GM21737 (cell line): Measurements from ENCODE around the gene ITGAE.
"Not testable (repeated sequence)": the region's sequence is repeated elsewhere in the genome, so short reads cannot be mapped to it uniquely, and the experiment has no call there.

ENCODE experiments used
- ATAC-seq: cut with Tn5 transposase; IDR thresholded peaks from one replicate; pipeline ENCODE4 v1.9.1; 2021; ENCODE audit warnings: mild to moderate bottlenecking, moderate library complexity; ENCODE audit not compliant: unreplicated experiment

ITGAE gene

DNA sequence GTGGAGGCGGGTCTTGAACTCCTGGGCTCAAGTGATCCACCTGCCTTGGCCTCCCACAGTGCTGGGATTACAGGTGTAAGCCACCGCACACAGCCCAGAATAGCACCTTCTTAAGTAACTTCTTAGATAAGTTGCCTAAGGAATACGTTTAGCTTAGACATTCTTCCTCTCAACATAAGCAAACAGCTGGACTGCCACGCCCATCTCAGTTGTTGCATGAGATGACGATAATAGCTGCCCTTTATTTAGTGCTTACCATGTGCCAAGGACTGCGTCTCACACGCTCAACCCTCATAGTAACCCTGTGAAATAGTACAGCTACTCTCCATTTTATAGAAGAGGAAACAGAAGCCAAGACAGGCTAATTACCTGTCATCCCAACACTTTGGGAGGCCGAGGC is 65.5 kb downstream of the ITGAE start:
- no peak for ATAC-seq

GRCh38 chr17:3734911-3735276 is 66.1 kb downstream of the ITGAE start:
- not testable (repeated sequence) for ATAC-seq

GRCh38 chr17:3732210-3732621 is 68.8 kb downstream of the ITGAE start:
- ATAC-seq, result no peak

GRCh38 chr17:3730881-3731429 is 70.0 kb downstream of the ITGAE start:
- ATAC-seq, result no peak

GRCh38 chr17:3729881-3730280 is 71.1 kb downstream of the ITGAE start:
- ATAC-seq, result no peak

DNA sequence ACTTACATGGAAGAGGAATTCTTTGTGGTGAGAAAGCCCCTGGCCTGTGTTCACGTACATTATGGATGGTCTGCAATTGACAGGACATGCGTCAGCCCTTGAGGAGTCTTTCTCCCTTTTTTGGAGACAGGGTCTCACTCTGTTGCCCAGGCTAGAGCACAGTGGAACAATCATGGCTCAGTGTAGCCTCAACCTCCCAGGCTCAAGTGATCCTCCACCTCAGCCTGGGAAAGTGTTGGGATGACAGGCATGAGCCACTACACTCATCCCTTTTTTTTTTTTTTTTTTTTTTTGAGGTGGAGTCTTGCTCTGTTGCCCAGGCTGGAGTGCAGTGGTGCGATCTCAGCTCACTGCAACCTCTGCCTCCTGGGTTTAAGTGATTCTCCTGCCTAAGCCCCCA is 72.9 kb downstream of the ITGAE start:
- ATAC-seq, result not testable (repeated sequence)

GRCh38 chr17:3727041-3727440 is 73.9 kb downstream of the ITGAE start:
- no peak for ATAC-seq

DNA sequence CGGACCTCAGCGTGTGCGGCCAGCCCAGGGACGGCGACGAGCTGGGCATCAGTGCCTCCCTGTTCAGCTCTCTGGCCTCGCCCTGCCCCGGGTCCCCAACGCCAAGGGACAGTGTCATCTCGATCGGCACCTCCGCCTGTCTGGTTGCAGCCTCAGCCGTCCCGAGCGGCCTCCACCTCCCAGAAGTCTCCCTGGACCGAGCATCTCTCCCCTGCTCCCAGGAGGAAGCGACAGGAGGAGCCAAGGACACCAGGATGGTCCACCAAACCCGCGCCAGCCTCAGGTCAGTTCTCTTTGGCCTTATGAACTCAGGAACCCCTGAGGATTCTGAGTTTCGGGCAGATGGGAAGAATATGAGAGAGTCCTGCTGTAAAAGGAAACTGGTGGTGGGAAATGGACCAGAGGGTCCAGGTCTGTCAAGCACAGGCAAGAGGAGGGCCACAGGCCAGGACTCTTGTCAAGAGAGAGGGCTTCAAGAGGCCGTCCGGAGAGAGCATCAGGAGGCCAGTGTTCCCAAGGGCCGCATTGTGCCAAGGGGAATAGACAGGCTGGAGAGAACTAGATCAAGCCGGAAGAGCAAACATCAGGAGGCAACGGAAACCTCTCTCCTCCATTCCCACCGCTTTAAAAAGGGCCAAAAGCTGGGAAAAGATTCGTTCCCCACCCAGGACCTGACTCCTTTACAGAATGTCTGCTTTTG is 76.5 kb downstream of the ITGAE start:
- ATAC-seq, result no peak

DNA sequence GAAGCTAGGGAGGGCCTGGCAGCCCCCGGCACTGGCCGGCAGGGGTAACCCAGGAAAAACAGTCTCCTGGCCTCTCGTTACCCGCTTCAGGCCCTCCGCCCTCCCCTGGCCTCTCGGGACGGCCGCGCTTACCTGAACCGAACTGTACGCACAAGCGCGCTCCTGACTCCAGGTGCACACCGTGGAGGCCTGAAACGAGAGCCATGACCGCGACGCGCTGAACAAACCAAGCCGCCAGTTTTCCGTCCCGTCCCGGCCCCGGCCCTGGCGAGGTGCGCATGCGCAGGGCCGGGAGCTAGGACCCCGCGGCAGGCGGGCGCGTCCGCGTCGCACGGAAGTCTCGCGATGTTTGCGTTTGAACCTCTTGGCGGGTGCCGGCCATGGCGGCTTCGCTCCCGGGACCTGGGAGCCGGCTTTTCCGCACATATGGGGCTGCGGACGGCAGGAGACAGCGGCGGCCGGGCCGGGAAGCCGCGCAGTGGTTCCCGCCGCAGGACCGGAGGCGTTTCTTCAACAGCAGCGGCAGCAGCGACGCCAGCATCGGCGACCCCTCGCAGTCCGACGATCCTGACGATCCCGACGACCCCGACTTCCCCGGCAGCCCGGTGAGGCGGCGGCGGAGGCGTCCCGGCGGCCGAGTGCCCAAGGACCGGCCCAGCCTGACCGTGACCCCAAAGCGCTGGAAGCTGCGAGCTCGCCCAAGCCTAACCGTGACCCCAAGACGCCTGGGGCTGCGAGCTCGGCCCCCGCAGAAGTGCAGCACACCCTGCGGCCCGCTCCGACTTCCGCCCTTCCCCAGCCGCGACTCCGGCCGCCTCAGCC is 77.2 kb downstream of the ITGAE start, which contains the start of gene HASPIN:
Gene HASPIN, plus strand, starts transcription at position 348 of the 822 bp plus-strand sequence. Its CDS starts 33 bp downstream, at position 381.
- ATAC-seq, result peak; percentile 70

- ATAC-seq, result no peak
Observed at GRCh38 chr17:3723188-3723555, 77.8 kb downstream of the ITGAE start.

DNA sequence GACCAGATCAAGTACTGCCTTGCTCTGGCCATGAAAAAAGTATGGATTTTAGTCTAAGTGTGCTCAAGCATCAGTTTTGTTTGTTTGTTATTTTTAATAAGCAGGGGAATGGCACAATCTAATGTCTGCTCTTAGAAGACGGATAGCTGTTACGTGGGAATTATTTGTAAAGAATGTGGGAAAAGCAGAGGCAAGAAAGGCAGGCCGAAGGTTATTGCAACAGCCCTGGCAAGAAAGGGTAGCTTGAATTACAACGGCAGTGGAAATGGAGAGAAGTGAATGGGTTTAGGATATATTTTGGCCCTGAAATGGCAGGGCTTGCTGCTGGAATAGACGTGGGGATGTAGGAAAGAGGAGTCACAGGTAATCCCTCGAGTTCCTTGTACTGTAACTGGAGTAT is 78.3 kb downstream of the ITGAE start:
- ATAC-seq, result no peak

GRCh38 chr17:3719265-3719664 is 81.7 kb downstream of the ITGAE start:
- no peak for ATAC-seq

- ATAC-seq, result no peak
Observed at GRCh38 chr17:3718201-3718600, 82.8 kb downstream of the ITGAE start.

GRCh38 chr17:3715296-3715695 is 85.7 kb downstream of the ITGAE start:
- no peak for ATAC-seq

DNA sequence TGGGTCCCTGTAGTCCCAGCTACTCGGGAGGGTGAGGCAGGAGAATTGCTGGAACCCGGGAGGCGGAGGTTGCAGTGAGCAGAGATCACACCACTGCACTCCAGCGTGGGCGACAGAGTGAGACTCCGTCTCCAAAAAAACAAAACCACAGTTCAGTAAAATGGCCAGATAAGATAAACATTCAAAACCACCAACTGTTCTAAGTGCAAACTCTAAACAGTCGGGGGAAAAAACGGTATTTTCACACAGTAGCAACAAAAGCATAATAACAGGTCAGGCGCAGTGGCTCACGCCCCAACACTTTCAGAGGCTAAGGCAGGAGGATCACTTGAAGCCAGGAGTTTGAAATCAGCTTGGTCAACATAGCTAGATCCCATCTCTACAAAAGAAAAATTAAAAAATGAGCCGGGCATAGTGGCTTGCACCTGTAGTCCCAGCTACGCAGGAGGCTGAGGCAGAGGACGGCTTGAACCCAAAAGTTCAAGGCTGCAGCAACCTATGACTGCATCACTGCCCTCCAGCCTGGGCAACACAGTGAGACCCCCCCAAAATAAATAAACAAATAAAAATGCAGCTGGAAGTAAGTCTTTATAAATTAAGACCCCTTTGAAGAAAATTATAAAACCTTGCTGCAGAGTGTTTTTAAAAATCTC is 88.1 kb downstream of the ITGAE start:
- ATAC-seq, result no peak

DNA sequence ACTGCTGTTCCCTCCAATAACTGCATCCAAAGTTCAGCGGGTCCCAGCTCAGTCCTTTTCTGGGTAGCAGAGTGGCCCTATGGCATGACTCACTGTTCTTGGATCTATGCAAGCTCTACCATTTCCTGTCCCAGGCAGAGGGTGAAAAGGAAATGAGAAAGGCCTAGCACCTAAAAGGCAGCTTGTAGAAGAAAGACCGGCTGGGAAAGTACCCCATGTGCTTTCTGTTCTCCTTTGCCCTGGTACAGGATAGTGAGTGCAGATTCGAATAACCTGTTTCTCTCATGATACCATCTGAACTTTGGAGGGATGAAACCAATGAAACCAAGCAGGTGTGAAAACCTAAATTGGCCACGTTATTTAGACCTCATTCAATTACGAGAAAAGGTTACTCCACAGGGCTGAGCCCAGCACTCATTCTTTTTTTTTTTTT is 90.0 kb downstream of the ITGAE start:
- ATAC-seq, result peak; percentile 94

- no peak for ATAC-seq
Observed at GRCh38 chr17:3708366-3708765, 92.6 kb downstream of the ITGAE start.

- not testable (repeated sequence) for ATAC-seq
Observed at GRCh38 chr17:3705718-3705984, 95.3 kb downstream of the ITGAE start.

GRCh38 chr17:3704931-3705717 is 95.9 kb downstream of the ITGAE start:
- ATAC-seq, result no peak

DNA sequence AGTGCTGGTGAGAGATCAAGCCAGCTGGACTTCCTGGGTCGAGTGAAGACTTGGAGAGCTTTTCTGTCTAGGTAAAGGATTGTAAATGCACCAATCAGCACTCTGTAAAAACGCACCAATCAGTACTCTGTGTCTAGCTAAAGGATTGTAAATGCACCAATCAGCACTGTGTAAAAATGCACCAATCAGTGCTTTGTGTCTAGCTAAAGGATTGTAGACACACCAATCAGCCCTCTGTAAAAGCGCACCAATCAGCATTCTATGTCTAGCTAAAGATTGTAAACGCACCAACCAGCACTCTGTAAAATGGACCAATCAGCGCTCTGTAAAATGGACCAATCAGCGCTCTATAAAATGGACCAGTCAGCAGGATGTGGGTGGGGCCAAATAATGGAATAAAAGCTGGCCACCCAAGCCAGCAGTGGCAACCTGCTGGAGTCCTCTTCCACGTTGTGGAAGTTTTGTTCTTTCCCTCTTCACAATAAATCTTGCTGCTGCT is 98.9 kb downstream of the ITGAE start:
- ATAC-seq, result not testable (repeated sequence)

DNA sequence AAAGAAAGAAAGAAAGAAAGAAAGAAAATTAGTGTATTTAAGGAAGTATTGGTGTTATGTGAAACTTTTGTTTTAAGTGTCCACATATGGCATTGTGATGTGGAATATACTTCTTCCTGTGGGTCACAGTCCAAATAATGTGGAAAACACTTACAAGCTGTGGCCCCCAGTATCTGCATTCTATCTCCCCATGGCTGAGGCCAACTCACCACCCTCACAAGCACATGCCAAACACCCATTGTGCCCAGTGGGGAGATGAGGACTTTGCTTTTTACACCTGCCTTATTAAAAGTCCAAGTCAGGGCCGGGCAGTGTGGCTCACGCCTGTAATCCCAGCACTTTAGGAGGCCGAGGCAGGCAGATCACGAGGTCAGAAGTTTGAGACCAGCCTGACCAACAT is 101.0 kb downstream of the ITGAE start:
- ATAC-seq, result no peak
